T-cell (primary cell): Measurements from ENCODE around the gene ERAP2. TPM values are rescaled to one million over a fixed set of nuclear protein-coding genes. Genes with fewer than 3 reads are reported as not detected.
"Not testable (repeated sequence)": the region's sequence is repeated elsewhere in the genome, so short reads cannot be mapped to it uniquely, and the experiment has no call there.

Source experiments
- ATAC-seq, 4 experiments: fragments of 200-7000 bp in 3 of 4; fragments of 150-1000 bp in 1 of 4; cut with Tn5 transposase; replicated peaks in 1 of 4; 1 replicate in 3 of 4; 2 replicates in 1 of 4; pipeline ENCODE4 v1.10.0; 2021; ENCODE audit warnings: moderate library complexity in 3 of 4, mild to moderate bottlenecking in 2 of 4, moderate number of reproducible peaks in 1 of 4
- CTCF ChIA-PET, 2 donors: fragments of 300-600 bp; sonication (Branson Sonifier 250); formaldehyde crosslinking; loops; one replicate each; lab custom pipeline; 2022; ENCODE audit warnings: antibody characterized with exemption in 2 of 2; lab: Charles Lee
- POLR2A ChIA-PET, 2 donors: fragments of 300-600 bp; sonication (Branson Sonifier 250); formaldehyde crosslinking; loops; one replicate each; lab custom pipeline; 2022; ENCODE audit warnings: antibody characterized with exemption in 2 of 2; lab: Charles Lee
- DNase-seq, 35 experiments: peaks; one replicate each; pipeline versions ENCODE4 v3.0.0 to v3.0.0-alpha.2; 2013 to 2023
- H3K27ac ChIP-seq: one replicate; pipeline ENCODE4 v1.5.1; 2013; ENCODE audit warnings: low read length
- H3K27me3 ChIP-seq, 2 experiments: replicated peaks in 1 of 2; 1 replicate in 1 of 2; 2 replicates in 1 of 2; pipeline versions ENCODE4 v1.6.1 to v1.7.0; 2013; ENCODE audit warnings: low read length in 1 of 2, mixed read lengths in 1 of 2; ENCODE audit not compliant: control insufficient read depth in 2 of 2, insufficient read depth in 2 of 2; ENCODE audit errors: extremely low read depth in 1 of 2
- H3K36me3 ChIP-seq, 2 donors: 1 replicate in 1 of 2; 2 replicates in 1 of 2; pipeline versions ENCODE4 v1.6.1 to v1.7.0; 2013; ENCODE audit warnings: low read length in 1 of 2; ENCODE audit not compliant: control insufficient read depth in 2 of 2, insufficient read depth in 1 of 2; ENCODE audit errors: extremely low read depth in 1 of 2
- H3K4me1 ChIP-seq, 2 experiments: 1 replicate in 1 of 2; 2 replicates in 1 of 2; pipeline versions ENCODE4 v1.6.1 to v1.7.0; 2013; ENCODE audit warnings: low read length in 2 of 2, mixed read lengths in 1 of 2; ENCODE audit not compliant: insufficient read depth in 2 of 2, control insufficient read depth in 1 of 2; ENCODE audit errors: extremely low read depth in 1 of 2
- H3K4me3 ChIP-seq, 2 donors: 1 replicate in 1 of 2; 2 replicates in 1 of 2; pipeline versions ENCODE4 v1.5.1 to v1.7.0; 2013; ENCODE audit warnings: mild to moderate bottlenecking in 2 of 2, low read length in 1 of 2, moderate library complexity in 1 of 2; ENCODE audit not compliant: control insufficient read depth in 1 of 2; ENCODE audit errors: extremely low read depth in 1 of 2
- H3K9me3 ChIP-seq: 2 replicates; pipeline ENCODE4 v1.7.0; 2013
- H3K27ac Mint-ChIP-seq, 2 donors: one replicate each; pipeline ENCODE4 v1.8.0; 2020 to 2021; ENCODE audit warnings: mild to moderate bottlenecking in 2 of 2, mixed read lengths in 2 of 2
- H3K27me3 Mint-ChIP-seq, 2 donors: one replicate each; pipeline ENCODE4 v1.8.0; 2021 to 2022; ENCODE audit warnings: mixed read lengths in 2 of 2
- H3K36me3 Mint-ChIP-seq: one replicate; pipeline ENCODE4 v1.8.0; 2021; ENCODE audit warnings: mixed read lengths
- H3K4me1 Mint-ChIP-seq, 3 donors: one replicate each; pipeline ENCODE4 v1.8.0; 2020 to 2022; ENCODE audit warnings: mixed read lengths in 3 of 3, mild to moderate bottlenecking in 1 of 3
- H3K4me3 Mint-ChIP-seq, 3 donors: one replicate each; pipeline ENCODE4 v1.8.0; 2020 to 2022; ENCODE audit warnings: mild to moderate bottlenecking in 3 of 3, mixed read lengths in 3 of 3, moderate library complexity in 3 of 3
- H3K9me3 Mint-ChIP-seq, 3 donors: one replicate each; pipeline ENCODE4 v1.8.0; 2020 to 2022; ENCODE audit warnings: mixed read lengths in 3 of 3
- WGBS: methylation state at CpG from one replicate; pipeline ENCODE4 v1.1.5; 2013; ENCODE audit warnings: missing lambda C conversion rate; ENCODE audit not compliant: insufficient coverage; 5-methylcytosine and 5-hydroxymethylcytosine counted together
- total RNA-seq, 35 experiments: library from RNA in 6 of 35; stranded (reverse) in 6 of 35; fragments of 120-200 nt in 1 of 35; gene quantifications; one replicate each; pipeline versions ENCODE4 v1.2.1 to v1.2.4 and lab custom pipeline; 2013 to 2026

Gene ERAP2
- total RNA-seq, 5 donors from 2014 or later (not counting 1 experiment from before 2014, with no cell fraction given) = 40.4 to 162 (median 71.6) TPM

DNA sequence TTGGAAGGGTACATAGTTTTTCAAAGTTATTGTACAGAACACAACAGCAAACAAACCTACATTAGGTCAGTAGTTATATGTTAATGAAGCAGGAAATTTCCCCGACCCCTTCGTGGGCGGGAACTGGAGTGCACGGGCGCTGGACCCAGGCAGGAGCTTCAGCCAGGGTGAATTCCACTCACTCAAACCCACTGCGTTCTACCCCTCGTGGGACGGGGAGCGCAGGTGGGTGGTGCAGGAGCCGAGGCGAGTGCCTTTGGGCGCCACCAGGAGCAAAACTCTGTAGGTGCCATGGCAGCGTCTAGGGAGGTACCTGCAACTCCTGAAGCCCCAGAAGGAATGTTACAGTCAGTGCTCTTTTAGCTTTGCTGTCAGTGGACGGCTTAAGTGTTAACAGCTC, 39.0 kb upstream of the ERAP2 start:
- no peaks in the 10 kb centered on the region for H3K9me3 ChIP-seq
- no peaks in the 10 kb centered on the region for H3K27me3 Mint-ChIP-seq
- H3K36me3 ChIP-seq = no peaks in the 10 kb centered on the region
- CTCF ChIA-PET = interaction anchor here in 1 of 2 donors (0.7 to 0.9 kb wide), 2 partner anchors 27 to 32 kb away, joined by 3 read pairs; no protein-coding TSS in a partner anchor
- POLR2A ChIA-PET = no interaction called here
- WGBS = 88% methylated on average over 14 of the region's 14 CpGs
- no peak for DNase-seq
- H3K4me3 Mint-ChIP-seq = no peak overlapping the region
- no peak overlapping the region for H3K27ac Mint-ChIP-seq
- H3K36me3 Mint-ChIP-seq = no peaks in the 10 kb centered on the region
- H3K27me3 ChIP-seq = no peaks in the 10 kb centered on the region
- H3K4me3 ChIP-seq = no peak overlapping the region
- H3K4me1 ChIP-seq = peaks cover 0 to 4% of the 10 kb centered on the region in 2 experiments
- H3K9me3 Mint-ChIP-seq = no peaks in the 10 kb centered on the region
- peaks cover 4 to 8% (median 5%) of the 10 kb centered on the region in 3 donors for H3K4me1 Mint-ChIP-seq
- H3K27ac ChIP-seq = no peak overlapping the region
- no peak for ATAC-seq

DNA sequence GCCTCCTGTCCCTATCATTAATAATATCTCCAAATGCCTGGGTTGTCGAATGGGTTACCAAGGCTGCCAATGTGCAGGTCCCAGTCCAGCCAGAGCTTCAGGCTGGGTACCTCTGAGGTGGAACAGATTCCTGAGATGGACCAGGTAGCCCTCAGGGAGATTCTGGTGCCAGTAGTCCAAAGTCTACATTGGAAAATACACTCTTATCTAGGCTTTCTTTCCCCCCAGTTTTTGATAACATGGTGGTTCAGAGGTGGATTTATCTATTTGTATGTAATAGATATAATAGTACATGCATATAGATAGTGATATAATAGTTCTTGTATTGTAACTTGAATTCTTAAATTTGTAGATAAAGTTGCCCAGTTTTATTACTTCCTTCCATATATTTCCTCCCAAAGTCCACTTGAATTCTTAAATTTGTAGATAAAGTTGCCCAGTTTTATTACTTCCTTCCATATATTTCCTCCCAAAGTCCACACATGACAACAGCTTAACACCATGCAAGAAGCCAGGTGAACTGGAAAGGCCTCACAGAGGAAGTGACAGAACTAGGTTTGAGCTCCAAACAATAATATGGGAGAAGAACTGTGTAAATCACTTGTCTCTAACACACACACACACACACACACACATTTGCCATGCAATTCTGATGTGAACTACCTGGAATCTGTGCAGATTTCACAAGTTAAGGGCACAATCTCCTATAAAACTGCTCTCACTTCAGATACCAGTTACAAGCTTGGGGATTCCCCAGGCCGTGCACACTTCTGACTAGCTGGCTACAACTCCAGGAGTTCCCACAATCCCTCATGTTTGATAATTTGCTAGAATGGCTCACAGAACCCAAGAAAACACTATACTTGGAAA, 37.9 kb upstream of the ERAP2 start:
- peaks cover 11 to 16% (median 11%) of the 10 kb centered on the region in 3 donors for H3K4me1 Mint-ChIP-seq
- H3K4me3 ChIP-seq = no peak overlapping the region
- H3K4me1 ChIP-seq = peaks cover 0 to 4% of the 10 kb centered on the region in 2 experiments
- no peaks in the 10 kb centered on the region for H3K9me3 ChIP-seq
- H3K36me3 ChIP-seq = no peaks in the 10 kb centered on the region
- no peaks in the 10 kb centered on the region for H3K27me3 ChIP-seq
- CTCF ChIA-PET = interaction anchor here (0.9 to 1.3 kb wide), 2 partner anchors 23 to 30 kb away, joined by 3 read pairs; no protein-coding TSS in a partner anchor
- H3K27me3 Mint-ChIP-seq = no peaks in the 10 kb centered on the region
- no peak overlapping the region for H3K27ac ChIP-seq
- 100% methylated on average over 1 of the region's 2 CpGs for WGBS
- DNase-seq (no peak), ATAC-seq (no peak)
- H3K9me3 Mint-ChIP-seq = no peaks in the 10 kb centered on the region
- no peak overlapping the region for H3K4me3 Mint-ChIP-seq
- POLR2A ChIA-PET = no interaction called here
- no peak overlapping the region for H3K27ac Mint-ChIP-seq
- no peaks in the 10 kb centered on the region for H3K36me3 Mint-ChIP-seq

DNA sequence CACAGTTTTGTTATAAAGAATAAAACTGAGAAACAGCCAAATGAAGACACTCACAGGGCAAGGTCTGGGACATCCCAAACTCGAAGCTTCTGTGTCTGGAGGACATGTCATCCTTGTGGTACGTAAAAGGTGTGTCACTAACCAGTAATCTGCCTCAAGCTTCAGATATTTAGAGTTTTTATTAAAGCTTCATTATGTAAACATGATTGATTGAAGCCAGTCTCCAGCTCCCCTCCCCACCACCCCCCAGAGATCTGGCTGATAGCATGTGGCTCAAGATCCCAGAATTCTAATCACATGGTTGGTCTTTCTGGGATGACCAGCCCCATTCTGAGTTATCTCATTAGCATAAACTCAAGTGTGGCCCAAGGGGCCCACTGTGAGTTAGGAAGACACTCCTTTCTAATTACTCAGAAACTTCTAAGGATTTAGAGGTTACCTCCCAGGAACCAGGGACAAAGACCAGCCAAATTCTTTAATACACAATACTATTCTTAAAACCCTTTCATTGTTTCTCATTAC, 37.2 kb upstream of the ERAP2 start:
- Mint-ChIP-seq H3K27me3 (no peaks in the 10 kb centered on the region), H3K4me1 (peaks cover 12 to 19% (median 18%) of the 10 kb centered on the region in 3 donors), H3K27ac (no peak overlapping the region), H3K36me3 (peaks cover 3% of the 10 kb centered on the region), H3K9me3 (no peaks in the 10 kb centered on the region), H3K4me3 (no peak overlapping the region)
- no peak for DNase-seq
- Histone ChIP-seq H3K27ac (no peak overlapping the region), H3K4me1 (peaks cover 0 to 4% of the 10 kb centered on the region in 2 experiments), H3K4me3 (no peak overlapping the region), H3K9me3 (no peaks in the 10 kb centered on the region), H3K27me3 (no peaks in the 10 kb centered on the region), H3K36me3 (no peaks in the 10 kb centered on the region)
- no CpG with 5 or more reads among the region's 2 CpGs for WGBS
- POLR2A ChIA-PET = no interaction called here
- CTCF ChIA-PET = interaction anchor here in 1 of 2 donors (1.3 kb wide), 1 partner anchor 23 kb away, joined by 3 read pairs; no protein-coding TSS in a partner anchor
- ATAC-seq = no peak

DNA sequence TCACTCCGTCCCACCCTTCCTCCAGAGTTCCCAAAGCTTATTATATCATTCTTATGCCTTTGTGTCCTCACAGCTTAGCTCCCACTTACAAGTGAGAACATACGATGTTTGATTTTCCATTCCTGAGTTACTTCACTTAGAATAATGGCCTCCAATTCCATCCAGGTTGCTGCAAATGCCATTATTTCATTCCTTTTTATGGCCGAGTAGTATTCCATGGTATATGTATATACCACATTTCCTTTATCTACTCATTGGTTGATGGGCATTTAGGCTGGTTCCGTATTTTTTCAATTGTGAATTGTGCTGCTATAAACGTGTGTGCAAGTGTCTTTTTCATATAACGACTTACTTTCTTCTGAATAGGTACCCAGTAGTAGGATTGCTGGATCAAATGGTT, 34.4 kb upstream of the ERAP2 start:
- WGBS = 94% methylated on average over 2 of the region's 6 CpGs
- H3K4me1 Mint-ChIP-seq = peaks cover 8 to 20% (median 13%) of the 10 kb centered on the region in 3 donors
- POLR2A ChIA-PET = interaction anchor here in 1 of 2 donors (0.5 to 0.6 kb wide), 3 partner anchors 33 to 887 kb away, joined by 3 to 5 read pairs (median 3); no protein-coding TSS in a partner anchor

DNA sequence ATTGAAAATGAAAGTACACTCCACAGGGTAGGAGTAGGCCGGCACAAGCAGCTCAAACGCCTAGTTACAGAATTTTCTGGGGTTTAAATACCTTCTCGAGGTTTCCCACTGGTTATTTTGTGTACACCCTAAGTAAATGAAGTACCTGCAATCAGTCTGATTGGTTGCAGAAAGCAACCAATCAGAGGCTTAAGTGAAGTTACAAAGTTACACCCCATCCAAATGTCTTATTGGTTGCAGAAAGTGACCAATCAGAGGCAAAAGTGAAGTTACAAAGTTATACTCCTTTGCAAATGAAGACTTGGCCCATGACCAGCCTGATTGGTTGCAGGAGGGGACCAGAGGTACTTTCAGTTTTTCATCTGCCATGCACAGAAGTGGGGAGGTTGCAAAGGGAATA, 33.2 kb upstream of the ERAP2 start:
- no peak overlapping the region for H3K27ac ChIP-seq
- ChIA-PET CTCF (interaction anchor here in 1 of 2 donors (0.6 kb wide), 1 partner anchor 1953 kb away, joined by 3 read pairs; no protein-coding TSS in a partner anchor), POLR2A (no interaction called here)
- no peaks in the 10 kb centered on the region for H3K4me1 ChIP-seq
- no peaks in the 10 kb centered on the region for H3K27me3 Mint-ChIP-seq
- no peak overlapping the region for H3K4me3 ChIP-seq
- ATAC-seq = no peak
- 100% methylated on average over 1 of the region's 3 CpGs for WGBS
- no peaks in the 10 kb centered on the region for H3K36me3 ChIP-seq
- H3K9me3 ChIP-seq = no peaks in the 10 kb centered on the region
- no peaks in the 10 kb centered on the region for H3K27me3 ChIP-seq
- H3K4me3 Mint-ChIP-seq = no peak overlapping the region
- no peaks in the 10 kb centered on the region for H3K9me3 Mint-ChIP-seq
- H3K27ac Mint-ChIP-seq = no peak overlapping the region
- H3K4me1 Mint-ChIP-seq = peaks cover 8 to 19% (median 13%) of the 10 kb centered on the region in 3 donors
- peaks cover 3% of the 10 kb centered on the region for H3K36me3 Mint-ChIP-seq
- DNase-seq = no peak

More for the DNA sequence above, 34.4 kb upstream of the ERAP2 start:
- H3K9me3 ChIP-seq, H3K27me3 Mint-ChIP-seq, H3K27ac Mint-ChIP-seq, H3K4me3 Mint-ChIP-seq, H3K27ac ChIP-seq, H3K36me3 ChIP-seq, H3K4me3 ChIP-seq, H3K9me3 Mint-ChIP-seq, H3K36me3 Mint-ChIP-seq, CTCF ChIA-PET, ATAC-seq, H3K4me1 ChIP-seq, H3K27me3 ChIP-seq, DNase-seq: not testable (repeated sequence)

DNA sequence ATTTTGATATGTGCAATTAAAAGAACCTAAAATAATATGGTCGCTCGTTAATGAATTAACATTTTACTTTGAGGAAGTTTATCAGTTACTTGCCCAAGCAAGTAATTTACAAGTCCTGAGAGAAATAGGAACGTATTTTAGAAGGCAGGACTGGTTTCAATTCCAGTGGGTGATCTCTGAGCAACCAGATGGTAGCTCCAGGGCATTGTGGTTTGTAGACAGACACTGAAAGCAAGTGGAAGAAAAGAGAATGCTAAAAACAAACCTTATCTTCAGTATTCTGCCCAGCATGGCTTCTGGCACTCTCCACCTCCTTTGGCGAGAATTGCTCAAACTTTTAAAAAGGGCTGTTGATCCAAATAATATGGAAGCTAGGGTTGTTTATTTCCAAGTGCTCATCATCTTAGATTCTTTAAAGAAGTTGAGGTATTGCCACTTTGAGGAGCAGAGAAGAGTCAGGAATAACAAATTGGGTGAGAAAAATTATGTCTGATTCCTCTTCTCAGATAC, 31.8 kb upstream of the ERAP2 start:
- Mint-ChIP-seq H3K27ac (no peak overlapping the region), H3K9me3 (peaks cover 0 to 4% (median 2%) of the 10 kb centered on the region in 3 donors), H3K4me1 (peaks cover 8 to 13% (median 12%) of the 10 kb centered on the region in 3 donors), H3K27me3 (no peaks in the 10 kb centered on the region), H3K36me3 (peaks cover 5% of the 10 kb centered on the region), H3K4me3 (no peak overlapping the region)
- DNase-seq (no peak), ATAC-seq (no peak)
- POLR2A ChIA-PET = no interaction called here
- Histone ChIP-seq H3K9me3 (no peaks in the 10 kb centered on the region), H3K27me3 (no peaks in the 10 kb centered on the region), H3K36me3 (no peaks in the 10 kb centered on the region), H3K4me1 (no peaks in the 10 kb centered on the region), H3K27ac (no peak overlapping the region), H3K4me3 (no peak overlapping the region)
- WGBS = 67% methylated on average over 1 of the region's 4 CpGs
- CTCF ChIA-PET = no interaction called here
